GM23338 (cell line): ENCODE results near the gene PRLHR. TPM values are rescaled to one million over a fixed set of nuclear protein-coding genes. Genes with fewer than 3 reads are reported as not detected.

ENCODE experiments used
- ATAC-seq: fragments of 200-7000 bp; cut with Tn5 transposase; 3 replicates; pipeline ENCODE4 v1.9.1; 2020
- DNase-seq: peaks from one replicate; pipeline ENCODE4 v3.0.0-alpha.2; 2015; ENCODE audit warnings: low spot score
- H2AFZ ChIP-seq: fragments of 200-600 bp; sonication (generic); 2 replicates; pipeline ENCODE4 v1.8.0; 2016; ENCODE audit warnings: antibody characterized with exemption, mild to moderate bottlenecking, moderate library complexity
- H3F3A ChIP-seq: fragments of 200-600 bp; sonication (generic); replicated peaks from 2 replicates; pipeline ENCODE4 v1.8.0; 2017; ENCODE audit warnings: antibody characterized with exemption, mixed run types, low read depth
- H3K27ac ChIP-seq: fragments of 200-600 bp; sonication (generic); 2 replicates; pipeline ENCODE4 v1.6.1; 2016; ENCODE audit warnings: low read depth
- H3K27me3 ChIP-seq: fragments of 200-600 bp; sonication (generic); 2 replicates; pipeline ENCODE4 v1.8.0; 2016; ENCODE audit warnings: mild to moderate bottlenecking, mixed run types, moderate library complexity; ENCODE audit not compliant: insufficient read depth
- H3K36me3 ChIP-seq: fragments of 200-600 bp; sonication (generic); 2 replicates; pipeline ENCODE4 v1.8.0; 2016; ENCODE audit warnings: mild to moderate bottlenecking; ENCODE audit not compliant: insufficient read depth
- H3K4me1 ChIP-seq: fragments of 200-600 bp; sonication (generic); 2 replicates; pipeline ENCODE4 v1.8.0; 2016; ENCODE audit warnings: mild to moderate bottlenecking, moderate library complexity; ENCODE audit not compliant: insufficient read depth
- H3K4me2 ChIP-seq: fragments of 200-600 bp; sonication (generic); 2 replicates; pipeline ENCODE4 v1.7.1; 2017; ENCODE audit warnings: mixed run types
- H3K4me3 ChIP-seq: fragments of 200-600 bp; sonication (generic); 2 replicates; pipeline ENCODE4 v1.6.1; 2016; ENCODE audit warnings: mixed run types
- H3K79me2 ChIP-seq: fragments of 200-600 bp; sonication (generic); replicated peaks from 2 replicates; pipeline ENCODE4 v1.8.0; 2017; ENCODE audit warnings: mild to moderate bottlenecking; ENCODE audit not compliant: insufficient read depth
- H3K9me2 ChIP-seq: fragments of 200-600 bp; sonication (generic); 2 replicates; pipeline ENCODE4 v1.8.0; 2017; ENCODE audit not compliant: insufficient read depth
- H4K20me1 ChIP-seq: fragments of 200-600 bp; sonication (generic); replicated peaks from 2 replicates; pipeline ENCODE4 v1.8.0; 2017; ENCODE audit warnings: mild to moderate bottlenecking; ENCODE audit not compliant: insufficient read depth
- H3K27ac Mint-ChIP-seq: 2 replicates; pipeline ENCODE4 v1.8.0; 2020; ENCODE audit warnings: inconsistent platforms, mild to moderate bottlenecking, moderate library complexity, mixed read lengths
- H3K27me3 Mint-ChIP-seq: 3 replicates; pipeline ENCODE4 v1.8.0; 2022; ENCODE audit warnings: low read depth, mild to moderate bottlenecking, moderate library complexity, mixed read lengths, inconsistent platforms; ENCODE audit not compliant: insufficient read depth, poor library complexity
- H3K36me3 Mint-ChIP-seq: 3 replicates; pipeline ENCODE4 v1.8.0; 2021; ENCODE audit warnings: low read depth, mild to moderate bottlenecking, inconsistent platforms, moderate library complexity, mixed read lengths
- H3K4me1 Mint-ChIP-seq: 3 replicates; pipeline ENCODE4 v1.8.0; 2020; ENCODE audit warnings: mild to moderate bottlenecking, inconsistent platforms, mixed read lengths
- H3K4me3 Mint-ChIP-seq: 3 replicates; pipeline ENCODE4 v1.8.0; 2021; ENCODE audit warnings: moderate library complexity, mild to moderate bottlenecking, inconsistent platforms, mixed read lengths
- H3K9me3 Mint-ChIP-seq: 3 replicates; pipeline ENCODE4 v1.8.0; 2020; ENCODE audit warnings: moderate library complexity, mild to moderate bottlenecking, inconsistent platforms, mixed read lengths
- CREB1 ChIP-seq: fragments of 250-450 bp; sonication (Bioruptor Pico); IDR thresholded peaks from 2 replicates; pipeline ENCODE4 v1.5.0; 2020; ENCODE audit warnings: low read depth, mild to moderate bottlenecking, moderate library complexity
- EZH2 ChIP-seq: fragments of 200-600 bp; sonication (generic); IDR thresholded peaks from one replicate; pipeline ENCODE4 v1.8.0; 2017; ENCODE audit warnings: antibody characterized with exemption, mild to moderate bottlenecking, low read depth; ENCODE audit not compliant: unreplicated experiment
- EZH2phosphoT487 ChIP-seq: fragments of 200-600 bp; sonication (generic); IDR thresholded peaks from one replicate; pipeline ENCODE4 v1.8.1; 2018; ENCODE audit warnings: antibody characterized with exemption; ENCODE audit not compliant: unreplicated experiment
- JUNB ChIP-seq: IDR thresholded peaks from one replicate; pipeline ENCODE4 v1.6.1; 2016; ENCODE audit warnings: antibody characterized with exemption; ENCODE audit not compliant: unreplicated experiment
- NANOG ChIP-seq: IDR thresholded peaks from 2 replicates; pipeline ENCODE4 v1.6.1; 2016; ENCODE audit warnings: antibody characterized with exemption, borderline replicate concordance
- POLR2AphosphoS5 ChIP-seq: IDR thresholded peaks from 2 replicates; pipeline ENCODE4 v1.6.1; 2016; ENCODE audit warnings: antibody characterized with exemption, low read depth
- STAT1 ChIP-seq: IDR thresholded peaks from one replicate; pipeline ENCODE4 v1.6.1; 2016; ENCODE audit warnings: antibody characterized with exemption; ENCODE audit not compliant: unreplicated experiment
- ZNF114 ChIP-seq: fragments of 250-450 bp; sonication (Bioruptor Pico); IDR thresholded peaks from 2 replicates; pipeline ENCODE4 v1.5.0; 2020; ENCODE audit warnings: mild to moderate bottlenecking, moderate library complexity
- ZNF331 ChIP-seq: fragments of 250-450 bp; sonication (Bioruptor Pico); IDR thresholded peaks from 2 replicates; pipeline ENCODE4 v1.5.0; 2020; ENCODE audit warnings: low read depth, mild to moderate bottlenecking, moderate library complexity
- polyA plus RNA-seq: library from polyadenylated mRNA; unstranded; fragments of >200 nt; fragmentation: Nextera tagmentation; extraction: Ambion mirVana; gene quantifications from 2 replicates; pipeline ENCODE4 v1.2.1, GENCODE V29; 2016
- total RNA-seq: library from RNA; depleted of rRNA; stranded (reverse); fragments of >200 nt; shearing (Covaris generic); gene quantifications from 2 replicates; pipeline ENCODE4 v1.2.3, GENCODE V29; 2014
- TF ChIP-seq, protein P1 (sequence below), 2 experiments: fragments of 200-600 bp in 1 of 2; sonication (generic) in 1 of 2; conservative IDR thresholded peaks; 2 replicates each; pipeline versions ENCODE4 v1.5.1 to v1.6.1; 2016 to 2017; ENCODE audit warnings: antibody characterized with exemption in 2 of 2, low read depth in 2 of 2, mild to moderate bottlenecking in 2 of 2, moderate library complexity in 1 of 2
- TF ChIP-seq, protein P2 (sequence below): fragments of 250-450 bp; sonication (Bioruptor Pico); IDR thresholded peaks from 2 replicates; pipeline ENCODE4 v1.5.0; 2020; ENCODE audit warnings: mild to moderate bottlenecking, moderate library complexity
- TF ChIP-seq, protein P3 (sequence below): IDR thresholded peaks from 2 replicates; pipeline ENCODE4 v1.6.1; 2016; ENCODE audit warnings: antibody characterized with exemption
- TF ChIP-seq, protein P4 (sequence below): IDR thresholded peaks from one replicate; pipeline ENCODE4 v1.6.1; 2018; ENCODE audit warnings: antibody characterized with exemption; ENCODE audit not compliant: unreplicated experiment

PRLHR gene
- total and polyA plus RNA-seq, 2 experiments from 2014 or later = 0.24 TPM; not detected in 1

DNA sequence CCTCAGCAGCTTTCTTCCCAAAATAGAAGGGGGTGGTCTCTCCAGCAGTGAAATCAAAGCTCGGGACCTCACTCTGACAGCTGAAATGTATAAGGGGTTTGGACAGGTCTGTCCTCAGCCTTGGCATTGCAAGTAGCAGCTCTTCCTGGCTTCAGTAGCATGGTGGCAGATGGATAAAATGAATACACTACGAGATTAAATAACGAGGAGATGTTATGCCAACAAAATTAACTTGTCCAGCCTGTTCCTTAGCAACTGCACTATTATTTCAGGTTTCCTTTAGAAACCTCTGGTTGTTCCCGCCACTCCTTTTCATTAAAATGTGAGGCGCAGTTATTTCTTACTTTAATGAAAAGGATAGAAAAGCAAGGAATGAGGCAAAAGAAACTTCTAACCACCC lies 24.9 kb downstream of the PRLHR start:
- no peak for ATAC-seq
- no peaks in the 10 kb centered on the region for H3K4me1 ChIP-seq
- H3K4me3 ChIP-seq = no peak overlapping the region
- Mint-ChIP-seq H3K4me1 (peaks cover 3% of the 10 kb centered on the region; the same call in 1 of the 3 replicates), H3K4me3 (no peak overlapping the region), H3K36me3 (no peaks in the 10 kb centered on the region), H3K9me3 (no peaks in the 10 kb centered on the region), H3K27me3 (peaks cover 12% of the 10 kb centered on the region), H3K27ac (no peak overlapping the region)
- H3K4me2 ChIP-seq = no peak overlapping the region
- H3K27me3 ChIP-seq = no peaks in the 10 kb centered on the region
- no peaks in the 10 kb centered on the region for H3K9me2 ChIP-seq
- DNase-seq = no peak
- H3K79me2 ChIP-seq = no peaks in the 10 kb centered on the region
- H4K20me1 ChIP-seq = no peaks in the 10 kb centered on the region
- no peaks in the 10 kb centered on the region for H3F3A ChIP-seq
- no peak for TF ChIP-seq ZNF331 (CRISPR knock-in tag)
- TF ChIP-seq POLR2AphosphoS5 = no peak
- TF ChIP-seq, protein P1, sequence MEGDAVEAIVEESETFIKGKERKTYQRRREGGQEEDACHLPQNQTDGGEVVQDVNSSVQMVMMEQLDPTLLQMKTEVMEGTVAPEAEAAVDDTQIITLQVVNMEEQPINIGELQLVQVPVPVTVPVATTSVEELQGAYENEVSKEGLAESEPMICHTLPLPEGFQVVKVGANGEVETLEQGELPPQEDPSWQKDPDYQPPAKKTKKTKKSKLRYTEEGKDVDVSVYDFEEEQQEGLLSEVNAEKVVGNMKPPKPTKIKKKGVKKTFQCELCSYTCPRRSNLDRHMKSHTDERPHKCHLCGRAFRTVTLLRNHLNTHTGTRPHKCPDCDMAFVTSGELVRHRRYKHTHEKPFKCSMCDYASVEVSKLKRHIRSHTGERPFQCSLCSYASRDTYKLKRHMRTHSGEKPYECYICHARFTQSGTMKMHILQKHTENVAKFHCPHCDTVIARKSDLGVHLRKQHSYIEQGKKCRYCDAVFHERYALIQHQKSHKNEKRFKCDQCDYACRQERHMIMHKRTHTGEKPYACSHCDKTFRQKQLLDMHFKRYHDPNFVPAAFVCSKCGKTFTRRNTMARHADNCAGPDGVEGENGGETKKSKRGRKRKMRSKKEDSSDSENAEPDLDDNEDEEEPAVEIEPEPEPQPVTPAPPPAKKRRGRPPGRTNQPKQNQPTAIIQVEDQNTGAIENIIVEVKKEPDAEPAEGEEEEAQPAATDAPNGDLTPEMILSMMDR (conservative IDR thresholded peaks at IDR 0.05; ENCODE audit: low read depth in 2 of 2) = no peak
- no peak for TF ChIP-seq STAT1
- no peak for TF ChIP-seq ZNF114 (CRISPR knock-in tag)
- TF ChIP-seq, protein P2, sequence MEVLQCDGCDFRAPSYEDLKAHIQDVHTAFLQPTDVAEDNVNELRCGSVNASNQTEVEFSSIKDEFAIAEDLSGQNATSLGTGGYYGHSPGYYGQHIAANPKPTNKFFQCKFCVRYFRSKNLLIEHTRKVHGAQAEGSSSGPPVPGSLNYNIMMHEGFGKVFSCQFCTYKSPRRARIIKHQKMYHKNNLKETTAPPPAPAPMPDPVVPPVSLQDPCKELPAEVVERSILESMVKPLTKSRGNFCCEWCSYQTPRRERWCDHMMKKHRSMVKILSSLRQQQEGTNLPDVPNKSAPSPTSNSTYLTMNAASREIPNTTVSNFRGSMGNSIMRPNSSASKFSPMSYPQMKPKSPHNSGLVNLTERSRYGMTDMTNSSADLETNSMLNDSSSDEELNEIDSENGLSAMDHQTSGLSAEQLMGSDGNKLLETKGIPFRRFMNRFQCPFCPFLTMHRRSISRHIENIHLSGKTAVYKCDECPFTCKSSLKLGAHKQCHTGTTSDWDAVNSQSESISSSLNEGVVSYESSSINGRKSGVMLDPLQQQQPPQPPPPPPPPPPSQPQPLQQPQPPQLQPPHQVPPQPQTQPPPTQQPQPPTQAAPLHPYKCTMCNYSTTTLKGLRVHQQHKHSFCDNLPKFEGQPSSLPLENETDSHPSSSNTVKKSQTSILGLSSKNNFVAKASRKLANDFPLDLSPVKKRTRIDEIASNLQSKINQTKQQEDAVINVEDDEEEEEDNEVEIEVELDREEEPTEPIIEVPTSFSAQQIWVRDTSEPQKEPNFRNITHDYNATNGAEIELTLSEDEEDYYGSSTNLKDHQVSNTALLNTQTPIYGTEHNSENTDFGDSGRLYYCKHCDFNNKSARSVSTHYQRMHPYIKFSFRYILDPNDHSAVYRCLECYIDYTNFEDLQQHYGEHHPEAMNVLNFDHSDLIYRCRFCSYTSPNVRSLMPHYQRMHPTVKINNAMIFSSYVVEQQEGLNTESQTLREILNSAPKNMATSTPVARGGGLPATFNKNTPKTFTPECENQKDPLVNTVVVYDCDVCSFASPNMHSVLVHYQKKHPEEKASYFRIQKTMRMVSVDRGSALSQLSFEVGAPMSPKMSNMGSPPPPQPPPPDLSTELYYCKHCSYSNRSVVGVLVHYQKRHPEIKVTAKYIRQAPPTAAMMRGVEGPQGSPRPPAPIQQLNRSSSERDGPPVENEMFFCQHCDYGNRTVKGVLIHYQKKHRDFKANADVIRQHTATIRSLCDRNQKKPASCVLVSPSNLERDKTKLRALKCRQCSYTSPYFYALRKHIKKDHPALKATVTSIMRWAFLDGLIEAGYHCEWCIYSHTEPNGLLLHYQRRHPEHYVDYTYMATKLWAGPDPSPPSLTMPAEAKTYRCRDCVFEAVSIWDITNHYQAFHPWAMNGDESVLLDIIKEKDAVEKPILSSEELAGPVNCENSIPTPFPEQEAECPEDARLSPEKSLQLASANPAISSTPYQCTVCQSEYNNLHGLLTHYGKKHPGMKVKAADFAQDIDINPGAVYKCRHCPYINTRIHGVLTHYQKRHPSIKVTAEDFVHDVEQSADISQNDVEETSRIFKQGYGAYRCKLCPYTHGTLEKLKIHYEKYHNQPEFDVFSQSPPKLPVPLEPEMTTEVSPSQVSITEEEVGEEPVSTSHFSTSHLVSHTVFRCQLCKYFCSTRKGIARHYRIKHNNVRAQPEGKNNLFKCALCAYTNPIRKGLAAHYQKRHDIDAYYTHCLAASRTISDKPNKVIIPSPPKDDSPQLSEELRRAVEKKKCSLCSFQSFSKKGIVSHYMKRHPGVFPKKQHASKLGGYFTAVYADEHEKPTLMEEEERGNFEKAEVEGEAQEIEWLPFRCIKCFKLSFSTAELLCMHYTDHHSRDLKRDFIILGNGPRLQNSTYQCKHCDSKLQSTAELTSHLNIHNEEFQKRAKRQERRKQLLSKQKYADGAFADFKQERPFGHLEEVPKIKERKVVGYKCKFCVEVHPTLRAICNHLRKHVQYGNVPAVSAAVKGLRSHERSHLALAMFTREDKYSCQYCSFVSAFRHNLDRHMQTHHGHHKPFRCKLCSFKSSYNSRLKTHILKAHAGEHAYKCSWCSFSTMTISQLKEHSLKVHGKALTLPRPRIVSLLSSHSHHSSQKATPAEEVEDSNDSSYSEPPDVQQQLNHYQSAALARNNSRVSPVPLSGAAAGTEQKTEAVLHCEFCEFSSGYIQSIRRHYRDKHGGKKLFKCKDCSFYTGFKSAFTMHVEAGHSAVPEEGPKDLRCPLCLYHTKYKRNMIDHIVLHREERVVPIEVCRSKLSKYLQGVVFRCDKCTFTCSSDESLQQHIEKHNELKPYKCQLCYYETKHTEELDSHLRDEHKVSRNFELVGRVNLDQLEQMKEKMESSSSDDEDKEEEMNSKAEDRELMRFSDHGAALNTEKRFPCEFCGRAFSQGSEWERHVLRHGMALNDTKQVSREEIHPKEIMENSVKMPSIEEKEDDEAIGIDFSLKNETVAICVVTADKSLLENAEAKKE (CRISPR knock-in tag) = no peak
- no peak for TF ChIP-seq EZH2
- TF ChIP-seq JUNB = no peak
- TF ChIP-seq EZH2phosphoT487 = no peak
- no peak for TF ChIP-seq NANOG
- TF ChIP-seq, protein P3, sequence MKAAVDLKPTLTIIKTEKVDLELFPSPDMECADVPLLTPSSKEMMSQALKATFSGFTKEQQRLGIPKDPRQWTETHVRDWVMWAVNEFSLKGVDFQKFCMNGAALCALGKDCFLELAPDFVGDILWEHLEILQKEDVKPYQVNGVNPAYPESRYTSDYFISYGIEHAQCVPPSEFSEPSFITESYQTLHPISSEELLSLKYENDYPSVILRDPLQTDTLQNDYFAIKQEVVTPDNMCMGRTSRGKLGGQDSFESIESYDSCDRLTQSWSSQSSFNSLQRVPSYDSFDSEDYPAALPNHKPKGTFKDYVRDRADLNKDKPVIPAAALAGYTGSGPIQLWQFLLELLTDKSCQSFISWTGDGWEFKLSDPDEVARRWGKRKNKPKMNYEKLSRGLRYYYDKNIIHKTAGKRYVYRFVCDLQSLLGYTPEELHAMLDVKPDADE = no peak
- TF ChIP-seq, protein P4, sequence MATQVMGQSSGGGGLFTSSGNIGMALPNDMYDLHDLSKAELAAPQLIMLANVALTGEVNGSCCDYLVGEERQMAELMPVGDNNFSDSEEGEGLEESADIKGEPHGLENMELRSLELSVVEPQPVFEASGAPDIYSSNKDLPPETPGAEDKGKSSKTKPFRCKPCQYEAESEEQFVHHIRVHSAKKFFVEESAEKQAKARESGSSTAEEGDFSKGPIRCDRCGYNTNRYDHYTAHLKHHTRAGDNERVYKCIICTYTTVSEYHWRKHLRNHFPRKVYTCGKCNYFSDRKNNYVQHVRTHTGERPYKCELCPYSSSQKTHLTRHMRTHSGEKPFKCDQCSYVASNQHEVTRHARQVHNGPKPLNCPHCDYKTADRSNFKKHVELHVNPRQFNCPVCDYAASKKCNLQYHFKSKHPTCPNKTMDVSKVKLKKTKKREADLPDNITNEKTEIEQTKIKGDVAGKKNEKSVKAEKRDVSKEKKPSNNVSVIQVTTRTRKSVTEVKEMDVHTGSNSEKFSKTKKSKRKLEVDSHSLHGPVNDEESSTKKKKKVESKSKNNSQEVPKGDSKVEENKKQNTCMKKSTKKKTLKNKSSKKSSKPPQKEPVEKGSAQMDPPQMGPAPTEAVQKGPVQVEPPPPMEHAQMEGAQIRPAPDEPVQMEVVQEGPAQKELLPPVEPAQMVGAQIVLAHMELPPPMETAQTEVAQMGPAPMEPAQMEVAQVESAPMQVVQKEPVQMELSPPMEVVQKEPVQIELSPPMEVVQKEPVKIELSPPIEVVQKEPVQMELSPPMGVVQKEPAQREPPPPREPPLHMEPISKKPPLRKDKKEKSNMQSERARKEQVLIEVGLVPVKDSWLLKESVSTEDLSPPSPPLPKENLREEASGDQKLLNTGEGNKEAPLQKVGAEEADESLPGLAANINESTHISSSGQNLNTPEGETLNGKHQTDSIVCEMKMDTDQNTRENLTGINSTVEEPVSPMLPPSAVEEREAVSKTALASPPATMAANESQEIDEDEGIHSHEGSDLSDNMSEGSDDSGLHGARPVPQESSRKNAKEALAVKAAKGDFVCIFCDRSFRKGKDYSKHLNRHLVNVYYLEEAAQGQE = no peak
- no peak for TF ChIP-seq CREB1 (CRISPR knock-in tag)
- no peaks in the 10 kb centered on the region for H3K36me3 ChIP-seq
- no peak overlapping the region for H2AFZ ChIP-seq
- no peak overlapping the region for H3K27ac ChIP-seq
